Heart left ventricle (tissue), 16 donors: ENCODE data around the gene ADCY10. TPM values are rescaled to one million over a fixed set of nuclear protein-coding genes. Genes with fewer than 3 reads are reported as not detected.

Experiments
- ATAC-seq, 4 donors: fragments of 200-7000 bp; cut with Tn5 transposase; one replicate each; pipeline ENCODE4 v1.9.1; 2020 to 2022; ENCODE audit warnings: moderate library complexity in 4 of 4, mild to moderate bottlenecking in 3 of 4, moderate number of reproducible peaks in 1 of 4
- DNase-seq, 5 donors: peaks; one replicate each; pipeline ENCODE4 v3.0.0-alpha.2; 2020
- H3K27ac ChIP-seq, 12 donors: fragments of 200-600 bp; sonication (generic) in 4 of 12; one replicate each; pipeline versions ENCODE4 v1.5.0 to v1.8.0; 2016 to 2022; ENCODE audit warnings: mild to moderate bottlenecking in 2 of 12
- H3K27me3 ChIP-seq, 9 donors: fragments of 200-600 bp; sonication (generic) in 2 of 9; one replicate each; pipeline versions ENCODE4 v1.5.1 to v1.8.0; 2016 to 2022; ENCODE audit warnings: mild to moderate bottlenecking in 3 of 9
- H3K36me3 ChIP-seq, 9 donors: fragments of 200-600 bp; sonication (generic) in 2 of 9; one replicate each; pipeline versions ENCODE4 v1.5.0 to v1.8.0; 2018 to 2022; ENCODE audit warnings: mild to moderate bottlenecking in 2 of 9
- H3K4me1 ChIP-seq, 12 donors: fragments of 200-600 bp; sonication (generic) in 4 of 12; one replicate each; pipeline versions ENCODE4 v1.5.0 to v1.8.0; 2016 to 2022; ENCODE audit warnings: mild to moderate bottlenecking in 3 of 12
- H3K4me3 ChIP-seq, 12 donors: fragments of 200-600 bp; sonication (generic) in 4 of 12; one replicate each; pipeline versions ENCODE4 v1.5.0 to v1.8.0; 2017 to 2022; ENCODE audit warnings: mild to moderate bottlenecking in 9 of 12, moderate library complexity in 4 of 12
- H3K9me3 ChIP-seq, 12 donors: fragments of 200-600 bp; sonication (generic) in 4 of 12; one replicate each; pipeline versions ENCODE4 v1.5.0 to v1.8.0; 2016 to 2022; ENCODE audit warnings: mild to moderate bottlenecking in 1 of 12
- POLR2A ChIP-seq, 2 donors: fragments of 450-650 bp; IDR thresholded peaks; one replicate each; pipeline ENCODE4 v1.6.1; 2017; ENCODE audit warnings: antibody characterized with exemption in 2 of 2, mild to moderate bottlenecking in 2 of 2, moderate library complexity in 2 of 2
- WGBS, 4 donors: extraction: QIAGEN DNeasy Blood & Tissue Kit in 2 of 4; methylation state at CpG; one replicate each; pipeline versions ENCODE4 v1.1.5 to v1.1.7; 2013 to 2018; 5-methylcytosine and 5-hydroxymethylcytosine counted together
- intact Hi-C, 10 donors: fragments of 100-400 bp; cut with DNase I; formaldehyde crosslinking; loops; one replicate each; pipeline versions ENCODE4 v1.11.1 to v1.14.2; 2022
- polyA plus RNA-seq, 2 donors: library from polyadenylated mRNA; stranded (reverse); fragments of 200-250 nt; gene quantifications; one replicate each; pipeline ENCODE4 v1.2.3, GENCODE V29; 2013
- total RNA-seq, 9 donors: library from RNA; depleted of rRNA in 2 of 9; stranded (reverse); fragments of >200 nt in 2 of 9; fragmentation: NEBNext Ultra II Directional in 3 of 9; extraction: Animal tissue kit (Norgen Biotek cat#: 25700) in 3 of 9; gene quantifications; one replicate each; pipeline versions ENCODE4 v1.1.0 to v1.2.4, GENCODE V29; 2016 to 2023
- TF ChIP-seq, protein P1 (sequence below), 12 donors: fragments of 200-600 bp; sonication (generic) in 4 of 12; IDR thresholded peaks; one replicate each; pipeline versions ENCODE4 v1.5.0 to v1.8.0; 2018 to 2022; ENCODE audit warnings: antibody characterized with exemption in 12 of 12, mild to moderate bottlenecking in 5 of 12
- donor health status: ischemic (EF 13 %, LVEDD 7.1; RV severe dilation, severe dysfunction).
- donor health status: healthy with polysubstance abuse.
- donor health status: DM: no; HTN: yes; CAD: no.
- donor health status: DM: no; HTN: no; CAD: no.
- donor health status: ischemic (EF 25% LVEDD 6.9; RV normal size, moderate dysfunction).
- donor health status: ischemic (EF 25% LVEDD 5.7; RV mildly dilated, moderate dysfunction).
- donor health status: healthy.
- donor health status: DM: yes; HTN: yes; CAD: no.
- donor health status: ischemic (EF 35%, LVEDD 5.7; RV mildly dilated, moderate dysfunction).
- donor health status: nonischemic (EF 11% LVEDD 7.7; RV severe dilation, severe dysfunction).
- donor health status: DM: yes; HTN: yes; CAD: no.
- donor health status: PGD.
- donor health status: ischemic (EF 29% LVEDD 5.4; RV normal size, mild dysfunction).
- donor health status: nonischemic (EF 23%, LVEDD 6.1; RV moderate dilation, normal function).

Gene ADCY10
- total and polyA plus RNA-seq, 11 donors = 0.07 to 0.83 (median 0.32) TPM; not detected in 1

DNA sequence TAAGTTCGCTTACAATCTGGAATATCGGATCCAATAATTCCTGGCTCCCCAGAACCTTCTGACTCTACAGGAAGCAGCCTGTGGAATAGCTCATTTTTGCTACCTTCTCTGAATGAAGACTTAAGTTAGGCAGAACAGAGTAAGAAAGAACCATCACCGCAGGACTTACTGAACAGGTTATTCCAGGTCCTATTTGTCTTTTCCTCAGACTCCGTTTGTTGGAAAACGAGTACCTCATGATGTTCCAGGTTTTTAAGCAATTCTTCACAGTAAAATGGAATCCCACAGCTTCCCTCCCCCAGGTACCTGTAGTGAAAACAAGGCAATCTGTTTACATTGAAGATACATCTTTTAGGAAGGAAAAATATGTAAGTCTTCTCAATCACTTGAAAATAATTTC, 59.8 kb downstream of the ADCY10 start:
- Histone ChIP-seq H3K36me3 (no peaks in the 10 kb centered on the region), H3K4me3 (no peak overlapping the region), H3K9me3 (no peaks in the 10 kb centered on the region), H3K27me3 (no peaks in the 10 kb centered on the region), H3K27ac (no peak overlapping the region), H3K4me1 (no peaks in the 10 kb centered on the region)
- ATAC-seq (no peak), DNase-seq (no peak)
- TF ChIP-seq, protein P1, sequence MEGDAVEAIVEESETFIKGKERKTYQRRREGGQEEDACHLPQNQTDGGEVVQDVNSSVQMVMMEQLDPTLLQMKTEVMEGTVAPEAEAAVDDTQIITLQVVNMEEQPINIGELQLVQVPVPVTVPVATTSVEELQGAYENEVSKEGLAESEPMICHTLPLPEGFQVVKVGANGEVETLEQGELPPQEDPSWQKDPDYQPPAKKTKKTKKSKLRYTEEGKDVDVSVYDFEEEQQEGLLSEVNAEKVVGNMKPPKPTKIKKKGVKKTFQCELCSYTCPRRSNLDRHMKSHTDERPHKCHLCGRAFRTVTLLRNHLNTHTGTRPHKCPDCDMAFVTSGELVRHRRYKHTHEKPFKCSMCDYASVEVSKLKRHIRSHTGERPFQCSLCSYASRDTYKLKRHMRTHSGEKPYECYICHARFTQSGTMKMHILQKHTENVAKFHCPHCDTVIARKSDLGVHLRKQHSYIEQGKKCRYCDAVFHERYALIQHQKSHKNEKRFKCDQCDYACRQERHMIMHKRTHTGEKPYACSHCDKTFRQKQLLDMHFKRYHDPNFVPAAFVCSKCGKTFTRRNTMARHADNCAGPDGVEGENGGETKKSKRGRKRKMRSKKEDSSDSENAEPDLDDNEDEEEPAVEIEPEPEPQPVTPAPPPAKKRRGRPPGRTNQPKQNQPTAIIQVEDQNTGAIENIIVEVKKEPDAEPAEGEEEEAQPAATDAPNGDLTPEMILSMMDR (IDR thresholded peaks at IDR 0.05) = no peak
- no peak for TF ChIP-seq POLR2A (IDR thresholded peaks at IDR 0.05)
- 85 to 93% (median 89%) methylated on average over 5 of the region's 5 CpGs for WGBS, 4 donors
- intact Hi-C loops = no loop called here

- intact Hi-C loops = no loop called here
- no peak for ATAC-seq
- Histone ChIP-seq H3K27ac (no peak overlapping the region), H3K9me3 (no peaks in the 10 kb centered on the region), H3K4me3 (no peak overlapping the region), H3K27me3 (no peaks in the 10 kb centered on the region), H3K36me3 (no peaks in the 10 kb centered on the region), H3K4me1 (no peaks in the 10 kb centered on the region)
- 92 to 95% (median 93%) methylated on average over 7 of the region's 7 CpGs for WGBS, 4 donors
- no peak for DNase-seq
- no peak for TF ChIP-seq POLR2A (IDR thresholded peaks at IDR 0.05)
- TF ChIP-seq, protein P1 (IDR thresholded peaks at IDR 0.05) = no peak
Measured at GRCh38 chr1:167849666-167850065, 64.3 kb downstream of the ADCY10 start.

GRCh38 chr1:167842872-167843271, 71.1 kb downstream of the ADCY10 start:
- Histone ChIP-seq H3K4me3 (no peak overlapping the region), H3K27me3 (no peaks in the 10 kb centered on the region), H3K36me3 (no peaks in the 10 kb centered on the region), H3K27ac (no peak overlapping the region), H3K4me1 (no peaks in the 10 kb centered on the region), H3K9me3 (no peaks in the 10 kb centered on the region)
- TF ChIP-seq, protein P1 (IDR thresholded peaks at IDR 0.05) = no peak
- TF ChIP-seq POLR2A (IDR thresholded peaks at IDR 0.05) = no peak
- ATAC-seq (no peak), DNase-seq (no peak)
- intact Hi-C loops = no loop called here
- 94 to 97% (median 95%) methylated on average over 5 of the region's 5 CpGs for WGBS, 4 donors

DNA sequence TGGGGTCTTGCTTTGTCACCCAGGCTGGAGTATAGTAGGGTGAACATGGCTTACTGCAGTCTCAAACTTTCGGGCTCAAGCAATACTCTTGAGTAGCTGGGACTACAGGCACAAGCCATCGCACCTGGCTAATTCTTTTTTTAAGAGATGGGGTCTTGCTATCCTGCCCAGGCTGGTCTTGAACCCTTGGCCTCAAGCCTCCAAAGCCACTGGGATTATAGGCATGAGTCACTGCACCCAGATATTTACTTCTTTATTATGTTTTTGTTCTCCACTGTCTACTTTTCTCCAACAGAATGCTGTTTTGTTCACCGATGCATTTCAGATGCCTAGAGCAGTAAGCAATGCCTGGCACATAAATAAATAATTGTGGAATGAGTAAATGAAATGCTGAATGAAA, 72.4 kb downstream of the ADCY10 start:
- ATAC-seq (no peak), DNase-seq (no peak)
- H3K36me3 ChIP-seq = no peaks in the 10 kb centered on the region
- TF ChIP-seq, protein P1 (IDR thresholded peaks at IDR 0.05) = no peak
- no peak for TF ChIP-seq POLR2A (IDR thresholded peaks at IDR 0.05)
- intact Hi-C loops = no loop called here
- H3K4me3 ChIP-seq = no peak overlapping the region
- no peak overlapping the region for H3K27ac ChIP-seq
- no peaks in the 10 kb centered on the region for H3K4me1 ChIP-seq
- WGBS, 4 donors = 87 to 98% (median 94%) methylated on average over 3 of the region's 3 CpGs
- no peaks in the 10 kb centered on the region for H3K9me3 ChIP-seq
- no peaks in the 10 kb centered on the region for H3K27me3 ChIP-seq
